Measurements from ENCODE around the gene RSU1.

DNA sequence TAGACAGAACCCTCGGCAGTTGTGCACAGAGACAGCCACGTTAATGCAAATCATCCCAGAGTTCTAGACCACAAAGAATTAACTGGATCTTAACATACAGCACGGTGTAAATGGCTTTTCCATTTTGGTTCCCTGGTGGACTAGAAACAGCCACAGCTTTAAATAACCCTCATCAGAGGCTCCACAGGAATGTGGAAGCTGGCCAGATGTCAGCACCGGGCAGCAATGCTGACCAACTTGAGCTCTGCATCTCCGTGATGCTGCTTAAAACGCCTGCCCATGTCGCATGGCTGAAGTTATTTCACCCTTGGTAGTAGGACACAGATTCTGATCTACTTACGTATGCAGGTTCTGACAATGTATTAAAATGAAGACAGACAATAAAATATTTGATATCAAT lies 24.5 kb downstream of the RSU1 start:
- TF ChIP-seq, protein P1, sequence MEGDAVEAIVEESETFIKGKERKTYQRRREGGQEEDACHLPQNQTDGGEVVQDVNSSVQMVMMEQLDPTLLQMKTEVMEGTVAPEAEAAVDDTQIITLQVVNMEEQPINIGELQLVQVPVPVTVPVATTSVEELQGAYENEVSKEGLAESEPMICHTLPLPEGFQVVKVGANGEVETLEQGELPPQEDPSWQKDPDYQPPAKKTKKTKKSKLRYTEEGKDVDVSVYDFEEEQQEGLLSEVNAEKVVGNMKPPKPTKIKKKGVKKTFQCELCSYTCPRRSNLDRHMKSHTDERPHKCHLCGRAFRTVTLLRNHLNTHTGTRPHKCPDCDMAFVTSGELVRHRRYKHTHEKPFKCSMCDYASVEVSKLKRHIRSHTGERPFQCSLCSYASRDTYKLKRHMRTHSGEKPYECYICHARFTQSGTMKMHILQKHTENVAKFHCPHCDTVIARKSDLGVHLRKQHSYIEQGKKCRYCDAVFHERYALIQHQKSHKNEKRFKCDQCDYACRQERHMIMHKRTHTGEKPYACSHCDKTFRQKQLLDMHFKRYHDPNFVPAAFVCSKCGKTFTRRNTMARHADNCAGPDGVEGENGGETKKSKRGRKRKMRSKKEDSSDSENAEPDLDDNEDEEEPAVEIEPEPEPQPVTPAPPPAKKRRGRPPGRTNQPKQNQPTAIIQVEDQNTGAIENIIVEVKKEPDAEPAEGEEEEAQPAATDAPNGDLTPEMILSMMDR (IDR thresholded peaks at IDR 0.05 in 2 of 3, conservative IDR thresholded peaks at IDR 0.05 in 1 of 3; ENCODE audit: borderline replicate concordance in 1 of 3, insufficient read depth in 1 of 3, low read depth in 2 of 3, low read length in 2 of 3): no peak
- no peak for TF ChIP-seq POLR2AphosphoS5 (IDR thresholded peaks at IDR 0.05; ENCODE audit: low read depth, low read length)
- TF ChIP-seq POLR2A (IDR thresholded peaks at IDR 0.05; ENCODE audit: borderline replicate concordance, extremely low read depth, insufficient read depth, insufficient read length): no peak
- TF ChIP-seq, protein P2, sequence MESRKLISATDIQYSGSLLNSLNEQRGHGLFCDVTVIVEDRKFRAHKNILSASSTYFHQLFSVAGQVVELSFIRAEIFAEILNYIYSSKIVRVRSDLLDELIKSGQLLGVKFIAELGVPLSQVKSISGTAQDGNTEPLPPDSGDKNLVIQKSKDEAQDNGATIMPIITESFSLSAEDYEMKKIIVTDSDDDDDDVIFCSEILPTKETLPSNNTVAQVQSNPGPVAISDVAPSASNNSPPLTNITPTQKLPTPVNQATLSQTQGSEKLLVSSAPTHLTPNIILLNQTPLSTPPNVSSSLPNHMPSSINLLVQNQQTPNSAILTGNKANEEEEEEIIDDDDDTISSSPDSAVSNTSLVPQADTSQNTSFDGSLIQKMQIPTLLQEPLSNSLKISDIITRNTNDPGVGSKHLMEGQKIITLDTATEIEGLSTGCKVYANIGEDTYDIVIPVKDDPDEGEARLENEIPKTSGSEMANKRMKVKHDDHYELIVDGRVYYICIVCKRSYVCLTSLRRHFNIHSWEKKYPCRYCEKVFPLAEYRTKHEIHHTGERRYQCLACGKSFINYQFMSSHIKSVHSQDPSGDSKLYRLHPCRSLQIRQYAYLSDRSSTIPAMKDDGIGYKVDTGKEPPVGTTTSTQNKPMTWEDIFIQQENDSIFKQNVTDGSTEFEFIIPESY (IDR thresholded peaks at IDR 0.05; ENCODE audit: extremely low read depth, insufficient replicate concordance, low read length): no peak
- TF ChIP-seq MAX (IDR thresholded peaks at IDR 0.05): no peak
- no peak for TF ChIP-seq ELF1 (IDR thresholded peaks at IDR 0.05; ENCODE audit: borderline replicate concordance, low read depth)
- TF ChIP-seq EZH2phosphoT487 (IDR thresholded peaks at IDR 0.05; ENCODE audit: borderline replicate concordance): no peak
- TF ChIP-seq CEBPB (IDR thresholded peaks at IDR 0.05; ENCODE audit: low read depth): no peak
- no peak for TF ChIP-seq EZH2 (IDR thresholded peaks at IDR 0.05)
